SK-N-SH (cell line): ENCODE data around the gene MARCHF4. TPM values are rescaled to one million over a fixed set of nuclear protein-coding genes. Genes with fewer than 3 reads are reported as not detected.

ENCODE experiments used
- CTCF ChIA-PET: fragments of 300-600, 350-600 bp; formaldehyde crosslinking; extraction: SDS; loops from one replicate; lab custom pipeline; 2021; lab: Yijun Ruan, JAX
- POLR2A ChIA-PET: fragments of 350-600 bp; sonication (Branson Sonifier 250); formaldehyde crosslinking; extraction: SDS; loops from one replicate; lab custom pipeline; 2020; ENCODE audit warnings: antibody characterized with exemption, inconsistent platforms; lab: Yijun Ruan, JAX
- DNase-seq: peaks from one replicate; pipeline ENCODE4 v3.0.0; 2012
- H2AFZ ChIP-seq: fragments of 200-600 bp; sonication (generic); 2 replicates; pipeline ENCODE4 v1.8.1; 2016; ENCODE audit warnings: antibody characterized with exemption, mild to moderate bottlenecking, low read depth
- H3F3A ChIP-seq: fragments of 200-600 bp; sonication (generic); replicated peaks from 2 replicates; pipeline ENCODE3; 2016; ENCODE audit warnings: antibody characterized with exemption, mild to moderate bottlenecking; ENCODE audit not compliant: insufficient read depth
- H3K27ac ChIP-seq, 2 experiments: fragments of 200-500 bp in 1 of 2; fragments of 200-600 bp in 1 of 2; sonication (Bioruptor generic) in 1 of 2; sonication (generic), shearing (Covaris generic) in 1 of 2; 2 replicates each; pipeline versions ENCODE4 v1.5.1 to v1.6.1; 2014 to 2016; ENCODE audit warnings: low read depth in 2 of 2, inconsistent platforms in 1 of 2, low read length in 1 of 2, mild to moderate bottlenecking in 1 of 2, mixed read lengths in 1 of 2
- H3K27me3 ChIP-seq: fragments of 200-600 bp; sonication (generic), shearing (Covaris generic); 2 replicates; pipeline ENCODE4 v1.6.1; 2016; ENCODE audit warnings: mixed run types; ENCODE audit not compliant: insufficient read depth
- H3K36me3 ChIP-seq, 2 experiments: fragments of 200-500 bp in 1 of 2; fragments of 200-600 bp in 1 of 2; sonication (Bioruptor generic) in 1 of 2; sonication (generic) in 1 of 2; replicated peaks in 1 of 2; 2 replicates each; pipeline versions ENCODE3 to v1.5.1; 2014 to 2016; ENCODE audit warnings: low read length in 1 of 2, mild to moderate bottlenecking in 1 of 2; ENCODE audit not compliant: insufficient read depth in 2 of 2, control insufficient read depth in 1 of 2
- H3K4me1 ChIP-seq, 2 experiments: fragments of 200-500 bp in 1 of 2; fragments of 200-600 bp in 1 of 2; sonication (Bioruptor generic) in 1 of 2; sonication (generic), shearing (Covaris generic) in 1 of 2; 2 replicates each; pipeline versions ENCODE4 v1.5.1 to v1.6.1; 2014 to 2016; ENCODE audit warnings: low read depth in 1 of 2, low read length in 1 of 2, mixed run types in 1 of 2; ENCODE audit not compliant: insufficient read depth in 2 of 2, control insufficient read depth in 1 of 2
- H3K4me2 ChIP-seq: fragments of 200-600 bp; sonication (generic), shearing (Covaris generic); 2 replicates; pipeline ENCODE4 v1.6.1; 2017; ENCODE audit warnings: mixed run types
- H3K4me3 ChIP-seq, 2 experiments: fragments of 200-500 bp in 1 of 2; fragments of 200-600 bp in 1 of 2; sonication (Bioruptor generic) in 1 of 2; sonication (generic), shearing (Covaris generic) in 1 of 2; 2 replicates each; pipeline versions ENCODE4 v1.5.1 to v1.8.1; 2014 to 2016; ENCODE audit warnings: low read depth in 2 of 2, inconsistent platforms in 1 of 2, low read length in 1 of 2, mild to moderate bottlenecking in 1 of 2, mixed read lengths in 1 of 2, moderate library complexity in 1 of 2
- H3K79me2 ChIP-seq: fragments of 200-600 bp; sonication (generic); 2 replicates; pipeline ENCODE4 v1.8.1; 2017; ENCODE audit warnings: mild to moderate bottlenecking; ENCODE audit not compliant: insufficient read depth
- H3K9ac ChIP-seq: fragments of 200-600 bp; sonication (generic); 2 replicates; pipeline ENCODE4 v1.6.1; 2017; ENCODE audit warnings: mixed run types
- H3K9me2 ChIP-seq: fragments of 200-600 bp; sonication (generic); 2 replicates; pipeline ENCODE4 v1.6.1; 2017; ENCODE audit warnings: mixed run types
- H3K9me3 ChIP-seq: fragments of 200-600 bp; sonication (generic); 2 replicates; pipeline ENCODE4 v1.6.1; 2017; ENCODE audit warnings: mixed run types, mild to moderate bottlenecking, moderate library complexity
- H4K20me1 ChIP-seq: fragments of 200-600 bp; sonication (generic); 2 replicates; pipeline ENCODE4 v1.6.1; 2017; ENCODE audit warnings: mild to moderate bottlenecking, mixed run types; ENCODE audit not compliant: insufficient read depth
- CHD2 ChIP-seq: fragments of 150-350 bp; IDR thresholded peaks from 2 replicates; pipeline ENCODE4 v1.6.1; 2018; ENCODE audit warnings: low read length; ENCODE audit not compliant: partially characterized antibody
- CTCF ChIP-seq: fragments of 200-600 bp; sonication (generic); IDR thresholded peaks from 2 replicates; pipeline ENCODE4 v1.6.1; 2017; ENCODE audit warnings: antibody characterized with exemption, mild to moderate bottlenecking, moderate library complexity
- ELF1 ChIP-seq: IDR thresholded peaks from 2 replicates; pipeline ENCODE4 v1.4.0; 2012
- EP300 ChIP-seq, 2 experiments: IDR thresholded peaks; 2 replicates each; pipeline versions ENCODE4 v1.4.0 to v1.6.1; 2012; ENCODE audit warnings: borderline replicate concordance in 1 of 2, low read depth in 1 of 2, low read length in 1 of 2
- EZH2phosphoT487 ChIP-seq: fragments of 200-600 bp; sonication (generic); IDR thresholded peaks from 2 replicates; pipeline ENCODE4 v1.6.1; 2017; ENCODE audit warnings: low read depth, mixed run types, mild to moderate bottlenecking, antibody characterized with exemption, moderate library complexity, borderline replicate concordance
- FOSL2 ChIP-seq: IDR thresholded peaks from 2 replicates; pipeline ENCODE4 v1.4.0; 2012; ENCODE audit warnings: low read depth, mild to moderate bottlenecking, moderate library complexity, borderline replicate concordance
- FOXM1 ChIP-seq: IDR thresholded peaks from 2 replicates; pipeline ENCODE4 v1.4.0; 2012; ENCODE audit warnings: low read depth, mild to moderate bottlenecking
- IRF3 ChIP-seq: fragments of 150-350 bp; IDR thresholded peaks from 2 replicates; pipeline ENCODE4 v1.6.1; 2016; ENCODE audit warnings: mild to moderate bottlenecking, low read depth, low read length
- JUND ChIP-seq: IDR thresholded peaks from 2 replicates; pipeline ENCODE4 v1.4.0; 2012
- MAX ChIP-seq: IDR thresholded peaks from 2 replicates; pipeline ENCODE4 v1.4.0; 2012; ENCODE audit warnings: low read depth
- MEF2A ChIP-seq: IDR thresholded peaks from 2 replicates; pipeline ENCODE4 v1.4.0; 2012; ENCODE audit warnings: low read depth, borderline replicate concordance
- MXI1 ChIP-seq: IDR thresholded peaks from 2 replicates; pipeline ENCODE4 v1.6.1; 2012; ENCODE audit warnings: mild to moderate bottlenecking, low read depth, low read length, improper control_type of control experiment
- NRF1 ChIP-seq: IDR thresholded peaks from 2 replicates; pipeline ENCODE4 v1.6.1; 2012; ENCODE audit warnings: low read depth, mild to moderate bottlenecking, low read length
- RAD21 ChIP-seq: IDR thresholded peaks from 2 replicates; pipeline ENCODE4 v1.6.1; 2012; ENCODE audit warnings: mild to moderate bottlenecking, low read length
- RCOR1 ChIP-seq: fragments of 150-350 bp; IDR thresholded peaks from 2 replicates; pipeline ENCODE4 v1.6.1; 2017; ENCODE audit warnings: antibody characterized with exemption, low read length
- REST ChIP-seq: IDR thresholded peaks from 2 replicates; pipeline ENCODE4 v1.6.1; 2012; ENCODE audit warnings: mild to moderate bottlenecking, low read depth, low read length, moderate library complexity
- SMC3 ChIP-seq: IDR thresholded peaks from 2 replicates; pipeline ENCODE4 v1.6.1; 2012; ENCODE audit warnings: low read depth, low read length, improper control_type of control experiment
- TAF1 ChIP-seq: IDR thresholded peaks from 2 replicates; pipeline ENCODE4 v1.6.1; 2012; ENCODE audit warnings: low read depth, mild to moderate bottlenecking, low read length, moderate library complexity, borderline replicate concordance
- TEAD4 ChIP-seq: IDR thresholded peaks from 2 replicates; pipeline ENCODE4 v1.4.0; 2012; ENCODE audit warnings: mild to moderate bottlenecking, borderline replicate concordance; ENCODE audit not compliant: insufficient read depth
- USF2 ChIP-seq: fragments of 150-350 bp; IDR thresholded peaks from 2 replicates; pipeline ENCODE4 v1.6.1; 2017; ENCODE audit warnings: antibody characterized with exemption, low read length, low read depth, borderline replicate concordance
- WGBS: methylation state at CpG from one replicate; pipeline ENCODE4 v1.1.6; 2017; ENCODE audit warnings: low lambda C conversion rate; 5-methylcytosine and 5-hydroxymethylcytosine counted together
- polyA plus RNA-seq, 3 experiments: library from polyadenylated mRNA; depleted of rRNA; stranded (reverse); fragments of >200 nt; gene quantifications; 2 replicates each; pipeline ENCODE4 v1.2.3, GENCODE V29; 2012

The MARCHF4 gene
- polyA plus RNA-seq, 1 of the 3 experiments (the other 2 are of a cell fraction), result 7.6 TPM

DNA sequence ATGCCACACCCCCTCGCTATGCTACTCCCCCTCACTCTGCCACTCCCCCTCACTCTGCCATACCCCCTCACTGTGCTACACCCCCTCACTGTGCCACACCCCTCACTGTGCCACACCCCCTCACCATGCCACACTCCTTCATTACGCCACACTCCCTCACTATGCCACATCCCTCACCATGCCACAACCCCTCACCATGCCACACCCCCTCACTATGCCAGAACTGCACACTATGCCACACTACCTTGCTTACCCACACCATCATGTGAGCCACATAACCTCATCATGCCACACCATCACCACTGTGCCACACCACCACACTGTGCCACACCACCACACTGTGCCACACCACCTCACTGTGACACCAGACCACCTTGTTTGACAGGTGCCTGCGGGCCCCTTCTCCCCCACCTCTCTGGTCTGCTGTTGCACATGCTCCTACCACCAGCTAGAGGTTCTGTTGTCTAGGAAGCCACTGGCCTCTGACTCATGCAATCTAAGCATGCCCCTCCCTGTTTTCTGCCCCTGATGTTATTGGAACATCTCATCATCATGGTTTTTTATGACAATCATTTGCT is 22.0 kb downstream of the MARCHF4 start:
- CTCF ChIA-PET, result no interaction called here
- no peak for DNase-seq
- Histone ChIP-seq H3K4me2 (peak overlapping the region; percentile 12; the same call in 1 of the 2 replicates), H4K20me1 (peaks cover 8% of the 10 kb centered on the region; the same call in 1 of the 2 replicates), H3K79me2 (peaks cover 96% of the 10 kb centered on the region; the same call in 1 of the 2 replicates), H3K9me3 (no peaks in the 10 kb centered on the region), H3K36me3 (no peaks in the 10 kb centered on the region), H3K4me1 (peaks cover 8 to 12% of the 10 kb centered on the region in 2 experiments; a peak in 2 of 4 replicates), H2AFZ (no peak overlapping the region), H3K4me3 (no peak overlapping the region), H3K27me3 (no peaks in the 10 kb centered on the region), H3F3A (peaks cover 8% of the 10 kb centered on the region), H3K9ac (no peak overlapping the region), H3K9me2 (no peaks in the 10 kb centered on the region), H3K27ac (no peak overlapping the region)
- 92% methylated on average over 3 of the region's 3 CpGs for WGBS
- TF ChIP-seq FOSL2 (peak; percentile 37; the same call in 1 of the 2 replicates), NRF1 (no peak)
- POLR2A ChIA-PET, result no interaction called here

GRCh38 chr2:216349366-216349765 is 22.9 kb downstream of the MARCHF4 start:
- CTCF ChIA-PET, result no interaction called here

More at GRCh38 chr2:216349366-216349765, 22.9 kb downstream of the MARCHF4 start:
- no peaks in the 10 kb centered on the region for H3K9me2 ChIP-seq
- WGBS, result 98% methylated on average over 3 of the region's 3 CpGs
- peak overlapping the region in 1 of 2 experiments; percentile 52; a peak in 2 of 4 replicates for H3K27ac ChIP-seq
- no peak overlapping the region for H3K4me3 ChIP-seq
- no peaks in the 10 kb centered on the region for H3K9me3 ChIP-seq
- no peaks in the 10 kb centered on the region for H3K36me3 ChIP-seq
- no peak overlapping the region for H3K4me2 ChIP-seq
- H2AFZ ChIP-seq, result no peak overlapping the region
- no peaks in the 10 kb centered on the region for H3K27me3 ChIP-seq
- H3F3A ChIP-seq, result peaks cover 8% of the 10 kb centered on the region
- DNase-seq, result no peak
- no peak for TF ChIP-seq FOXM1
- TF ChIP-seq CTCF, result no peak
- no peak for TF ChIP-seq SMC3
- TF ChIP-seq USF2, result no peak
- TF ChIP-seq TAF1, result no peak
- no peak for TF ChIP-seq MAX
- TF ChIP-seq MXI1, result no peak
- TF ChIP-seq RAD21, result no peak
- no peak for TF ChIP-seq CHD2
- TF ChIP-seq IRF3, result no peak
- TF ChIP-seq JUND, result no peak
- TF ChIP-seq ELF1, result no peak
- TF ChIP-seq EZH2phosphoT487, result no peak
- TF ChIP-seq RCOR1, result no peak
- no peak for TF ChIP-seq REST
- no peak for TF ChIP-seq MEF2A
- no peak for TF ChIP-seq TEAD4
- TF ChIP-seq EP300 (IDR thresholded peaks at IDR 0.05; ENCODE audit: borderline replicate concordance in 1 of 2, low read depth in 1 of 2, low read length in 1 of 2), result no peak
- no peak overlapping the region for H3K9ac ChIP-seq
- H4K20me1 ChIP-seq, result peaks cover 8% of the 10 kb centered on the region; the same call in 1 of the 2 replicates
- POLR2A ChIA-PET, result no interaction called here
- peaks cover 8 to 16% of the 10 kb centered on the region in 2 experiments; a peak in 2 of 4 replicates for H3K4me1 ChIP-seq
- H3K79me2 ChIP-seq, result peaks cover 95% of the 10 kb centered on the region; the same call in 1 of the 2 replicates
